Left ventricle myocardium inferior (tissue), 1 donor: Measurements from ENCODE around the gene MAPK8. TPM values are rescaled to one million over a fixed set of nuclear protein-coding genes. Genes with fewer than 3 reads are reported as not detected.

ENCODE experiments used
- DNase-seq: peaks from one replicate; pipeline ENCODE4 v3.0.0-alpha.2; 2020
- H3K27ac ChIP-seq: fragments of 200-600 bp; replicated peaks from 2 replicates; pipeline ENCODE4 v1.8.0; 2021
- H3K27me3 ChIP-seq: fragments of 200-600 bp; 2 replicates; pipeline ENCODE4 v1.8.0; 2021; ENCODE audit warnings: low read depth
- H3K36me3 ChIP-seq: fragments of 200-600 bp; 2 replicates; pipeline ENCODE4 v1.8.0; 2021
- H3K4me1 ChIP-seq: fragments of 200-600 bp; 2 replicates; pipeline ENCODE4 v1.8.0; 2021
- H3K4me3 ChIP-seq: fragments of 200-600 bp; 2 replicates; pipeline ENCODE4 v1.8.0; 2021; ENCODE audit warnings: mild to moderate bottlenecking, moderate library complexity
- H3K9me3 ChIP-seq: fragments of 200-600 bp; replicated peaks from 2 replicates; pipeline ENCODE4 v1.8.0; 2021
- intact Hi-C: fragments of 100-400 bp; cut with micrococcal nuclease; formaldehyde crosslinking; loops from one replicate; pipeline ENCODE4 v1.11.0; 2022
- total RNA-seq: library from RNA; stranded (reverse); fragmentation: NEBNext Ultra II Directional; extraction: Animal tissue kit (Norgen Biotek cat#: 25700); gene quantifications from one replicate; pipeline ENCODE4 v1.2.1, GENCODE V29; 2021
- TF ChIP-seq, protein P1 (sequence below): fragments of 200-600 bp; IDR thresholded peaks from 2 replicates; pipeline ENCODE4 v1.8.0; 2021; ENCODE audit warnings: antibody characterized with exemption, mild to moderate bottlenecking, borderline replicate concordance
- donor health status: DM: no; HTN: yes; CAD: no; lungs with severe emphysema.

The MAPK8 gene
- total RNA-seq, 1 donor from 2014 or later: 32.7 TPM

DNA sequence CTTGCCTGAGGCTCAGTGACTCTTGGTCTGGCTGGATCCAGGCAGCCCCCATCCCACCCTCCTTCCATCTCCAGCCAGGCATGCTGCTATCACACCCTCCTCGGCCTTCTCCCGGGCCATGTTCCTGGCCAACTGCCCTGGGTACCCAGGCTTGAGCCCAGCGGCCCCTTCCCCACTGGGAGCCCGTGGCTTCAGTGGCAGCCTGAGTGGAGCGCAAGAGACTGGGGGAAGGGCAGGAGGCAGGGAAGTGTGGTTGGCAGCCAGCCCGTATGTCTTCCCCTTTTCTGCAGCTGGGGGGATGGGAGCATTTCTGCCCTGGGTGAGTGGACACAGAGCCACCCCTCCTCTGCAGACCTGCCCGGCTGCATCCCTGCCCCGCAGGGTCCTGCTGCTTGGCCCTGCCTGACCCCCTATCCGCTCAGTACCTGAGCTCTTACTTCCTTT, 149.9 kb downstream of the MAPK8 start:
- H3K27me3 ChIP-seq: no peaks in the 10 kb centered on the region
- peaks cover 13% of the 10 kb centered on the region for H3K4me1 ChIP-seq
- no peak overlapping the region for H3K27ac ChIP-seq
- TF ChIP-seq, protein P1, sequence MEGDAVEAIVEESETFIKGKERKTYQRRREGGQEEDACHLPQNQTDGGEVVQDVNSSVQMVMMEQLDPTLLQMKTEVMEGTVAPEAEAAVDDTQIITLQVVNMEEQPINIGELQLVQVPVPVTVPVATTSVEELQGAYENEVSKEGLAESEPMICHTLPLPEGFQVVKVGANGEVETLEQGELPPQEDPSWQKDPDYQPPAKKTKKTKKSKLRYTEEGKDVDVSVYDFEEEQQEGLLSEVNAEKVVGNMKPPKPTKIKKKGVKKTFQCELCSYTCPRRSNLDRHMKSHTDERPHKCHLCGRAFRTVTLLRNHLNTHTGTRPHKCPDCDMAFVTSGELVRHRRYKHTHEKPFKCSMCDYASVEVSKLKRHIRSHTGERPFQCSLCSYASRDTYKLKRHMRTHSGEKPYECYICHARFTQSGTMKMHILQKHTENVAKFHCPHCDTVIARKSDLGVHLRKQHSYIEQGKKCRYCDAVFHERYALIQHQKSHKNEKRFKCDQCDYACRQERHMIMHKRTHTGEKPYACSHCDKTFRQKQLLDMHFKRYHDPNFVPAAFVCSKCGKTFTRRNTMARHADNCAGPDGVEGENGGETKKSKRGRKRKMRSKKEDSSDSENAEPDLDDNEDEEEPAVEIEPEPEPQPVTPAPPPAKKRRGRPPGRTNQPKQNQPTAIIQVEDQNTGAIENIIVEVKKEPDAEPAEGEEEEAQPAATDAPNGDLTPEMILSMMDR: no peak
- DNase-seq: peak; percentile 66
- H3K9me3 ChIP-seq: no peaks in the 10 kb centered on the region
- H3K4me3 ChIP-seq: no peak overlapping the region
- H3K36me3 ChIP-seq: no peaks in the 10 kb centered on the region
- intact Hi-C loops: no loop called here

DNA sequence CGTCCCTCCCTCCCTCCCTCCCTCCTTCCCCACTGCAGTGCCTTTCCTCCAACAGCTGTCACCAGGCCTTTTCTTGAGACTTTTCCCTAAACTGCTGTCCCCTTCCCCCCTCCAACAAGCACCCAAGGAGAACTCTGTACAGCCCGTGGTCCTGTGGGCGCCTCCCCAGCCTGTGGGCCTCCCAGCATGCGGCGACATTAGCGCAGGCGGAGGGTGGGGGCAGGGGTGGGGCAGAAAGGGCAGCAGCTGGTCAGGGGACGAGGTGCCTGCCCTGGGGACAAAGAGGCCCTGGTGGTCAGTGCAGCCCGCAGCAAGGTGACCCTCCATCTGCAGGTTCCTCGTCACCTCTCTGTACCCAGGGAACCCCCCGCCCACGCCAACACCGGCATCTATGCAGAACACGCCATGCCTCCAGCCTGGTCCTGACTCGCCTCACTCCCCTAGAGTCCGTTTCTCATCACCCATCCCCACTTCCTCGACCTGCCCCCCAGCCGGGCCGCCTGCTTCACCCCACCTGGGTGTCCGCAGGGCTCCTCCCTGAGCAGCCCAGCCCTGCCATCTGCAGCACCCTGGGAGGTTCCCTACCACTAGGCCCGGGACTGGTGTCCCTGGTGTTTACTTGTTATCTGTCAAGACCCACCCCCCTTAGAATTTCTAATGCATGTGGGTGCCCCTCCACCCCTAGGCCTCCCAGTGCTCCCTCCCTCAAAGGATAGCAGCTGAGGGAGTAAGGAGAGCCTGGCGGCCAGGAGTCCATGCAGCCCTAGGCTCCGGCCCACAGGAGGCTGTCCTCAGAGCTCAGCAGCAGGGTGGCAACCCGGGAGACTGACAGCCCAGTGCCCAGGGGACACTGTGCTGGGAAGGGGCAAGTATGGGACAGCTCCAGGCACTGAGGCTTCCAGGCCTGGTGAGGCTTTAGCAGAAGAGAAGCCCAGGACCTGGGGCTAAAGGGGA, 150.6 kb downstream of the MAPK8 start:
- TF ChIP-seq, protein P1: no peak

DNA sequence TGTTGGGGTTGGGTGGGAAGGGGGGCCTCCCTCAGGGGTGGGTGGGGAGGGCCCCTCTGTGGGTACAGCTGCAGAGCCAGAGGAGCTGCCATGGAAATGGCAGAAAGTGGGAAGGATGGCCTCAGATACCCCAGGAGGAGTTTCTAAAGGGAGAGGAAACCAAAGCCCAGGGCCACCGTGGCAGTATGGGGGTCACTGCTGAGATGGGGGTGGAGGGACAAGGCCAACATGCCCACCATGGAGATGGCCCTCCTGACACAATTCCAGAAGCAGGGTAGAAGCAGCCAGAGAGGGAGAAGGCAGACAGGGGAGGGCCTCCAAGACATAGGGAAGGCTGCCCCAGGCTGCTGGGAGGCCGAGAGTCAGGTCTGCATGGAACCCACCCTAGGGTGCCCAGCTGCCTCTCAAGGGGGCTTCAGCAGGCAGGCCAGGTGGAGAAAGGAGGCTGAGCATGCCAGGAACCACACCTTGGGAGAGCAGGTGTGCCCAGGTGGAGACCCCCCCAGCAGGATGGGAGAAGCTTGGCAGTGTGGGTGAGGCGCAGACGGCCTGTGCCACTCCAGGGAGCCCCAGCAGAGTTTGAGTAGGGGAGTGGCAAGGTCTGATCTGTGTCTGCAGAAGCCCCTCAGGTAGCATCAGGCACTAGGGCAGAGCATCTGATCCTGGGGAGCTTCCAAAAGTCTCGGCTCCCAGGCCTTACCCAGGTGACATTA, 151.6 kb downstream of the MAPK8 start:
- no peak for DNase-seq
- no peaks in the 10 kb centered on the region for H3K36me3 ChIP-seq
- no peaks in the 10 kb centered on the region for H3K9me3 ChIP-seq
- no peak overlapping the region for H3K4me3 ChIP-seq
- H3K4me1 ChIP-seq: peaks cover 13% of the 10 kb centered on the region
- TF ChIP-seq, protein P1: no peak
- no peak overlapping the region for H3K27ac ChIP-seq
- H3K27me3 ChIP-seq: no peaks in the 10 kb centered on the region
- intact Hi-C loops: no loop called here

More for the DNA sequence above, 150.6 kb downstream of the MAPK8 start:
- intact Hi-C loops: no loop called here
- Histone ChIP-seq H3K9me3 (no peaks in the 10 kb centered on the region), H3K27me3 (no peaks in the 10 kb centered on the region), H3K4me1 (peaks cover 13% of the 10 kb centered on the region), H3K27ac (no peak overlapping the region), H3K4me3 (no peak overlapping the region), H3K36me3 (no peaks in the 10 kb centered on the region)
- no peak for DNase-seq

DNA sequence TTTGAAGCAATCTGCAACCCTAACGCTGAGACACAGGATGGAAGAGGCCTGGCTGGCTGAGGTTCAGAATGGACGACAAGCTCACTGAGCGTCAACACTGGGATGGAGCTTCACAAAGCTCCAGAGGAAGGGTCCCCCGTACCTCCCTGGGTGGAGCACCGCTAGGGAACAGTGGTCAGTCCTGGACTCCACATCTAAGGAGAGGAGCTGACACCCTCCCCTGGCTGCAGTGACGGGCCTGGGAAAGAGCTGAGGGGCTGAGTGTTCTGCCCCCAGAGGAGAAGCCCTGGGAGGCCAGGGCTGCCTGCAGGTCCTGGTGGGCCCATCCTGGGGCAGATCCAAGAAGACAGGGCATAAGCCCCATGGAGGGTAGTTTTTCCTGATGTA, 152.2 kb downstream of the MAPK8 start:
- Histone ChIP-seq H3K9me3 (no peaks in the 10 kb centered on the region), H3K27ac (no peak overlapping the region), H3K4me1 (peaks cover 18% of the 10 kb centered on the region), H3K27me3 (no peaks in the 10 kb centered on the region), H3K36me3 (no peaks in the 10 kb centered on the region), H3K4me3 (no peak overlapping the region)
- no peak for DNase-seq
- intact Hi-C loops: no loop called here
- TF ChIP-seq, protein P1: no peak

DNA sequence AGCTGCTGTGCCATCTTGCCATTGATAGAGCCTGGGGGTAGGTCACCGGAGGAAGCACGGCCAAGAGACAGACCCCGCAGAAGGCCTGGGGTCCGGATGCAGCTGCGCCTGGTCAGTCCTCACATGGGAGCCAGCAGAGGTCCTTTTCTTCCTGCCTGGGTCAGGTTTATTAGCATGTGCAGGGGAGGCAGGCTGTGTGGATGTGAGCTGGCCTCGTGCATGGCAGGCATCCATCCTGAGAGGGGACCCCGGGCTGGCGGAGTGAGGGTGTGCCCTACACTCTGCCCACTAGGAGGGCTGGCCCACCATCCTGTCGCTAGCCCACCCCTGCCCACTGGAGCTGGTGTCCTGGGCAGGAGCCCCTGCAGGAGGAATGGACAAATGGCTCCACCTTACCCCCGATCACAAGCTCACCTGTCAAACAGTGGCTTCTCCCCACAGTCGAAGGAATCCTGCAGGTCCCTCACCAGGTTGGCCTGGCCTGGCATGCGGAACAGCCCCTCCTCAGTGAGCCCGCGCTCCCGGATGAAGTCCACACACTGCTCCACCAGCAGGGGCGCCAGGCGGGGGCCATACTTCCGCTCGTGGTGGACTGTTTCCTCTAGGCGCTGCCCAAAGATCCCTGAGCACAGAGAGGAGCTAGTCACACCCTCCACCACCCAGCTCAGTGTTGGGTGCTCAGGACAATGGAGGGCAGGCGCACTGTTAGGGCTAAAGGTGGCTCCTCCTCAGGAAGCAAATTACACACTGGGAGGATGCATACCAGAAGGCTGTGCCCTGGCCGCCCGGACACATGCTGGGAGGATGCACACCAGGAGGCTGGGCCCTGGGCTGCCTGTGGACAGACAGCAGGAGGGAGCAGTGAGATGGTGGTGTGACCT, 153.0 kb downstream of the MAPK8 start:
- Histone ChIP-seq H3K36me3 (no peaks in the 10 kb centered on the region), H3K4me3 (no peak overlapping the region), H3K27me3 (no peaks in the 10 kb centered on the region), H3K9me3 (no peaks in the 10 kb centered on the region), H3K27ac (no peak overlapping the region), H3K4me1 (peaks cover 26% of the 10 kb centered on the region)
- no peak for DNase-seq
- intact Hi-C loops: no loop called here
- TF ChIP-seq, protein P1: no peak
